Astrocyte (in vitro differentiated cells and primary cell): ENCODE data around the gene KRTAP12-2. TPM values are rescaled to one million over a fixed set of nuclear protein-coding genes. Genes with fewer than 3 reads are reported as not detected.

ENCODE experiments used
- DNase-seq: peaks from one replicate; pipeline ENCODE4 v3.0.0-alpha.2; 2010; ENCODE audit warnings: low read depth
- FAIRE-seq: peaks from 2 replicates; lab custom pipeline; 2011; peaks lifted over from hg19 to GRCh38; lab: Jason Lieb, UNC
- H2AFZ ChIP-seq: 2 replicates; pipeline ENCODE4 v1.6.0; 2012; ENCODE audit warnings: low read depth, low read length, inconsistent platforms
- H3K27ac ChIP-seq: 2 replicates; pipeline ENCODE4 v1.5.1; 2011; ENCODE audit warnings: low read depth, low read length, inconsistent platforms
- H3K27me3 ChIP-seq: 2 replicates; pipeline ENCODE4 v1.6.0; 2011; ENCODE audit warnings: low read length, inconsistent platforms; ENCODE audit not compliant: insufficient read depth
- H3K36me3 ChIP-seq: 2 replicates; pipeline ENCODE4 v1.5.1; 2011; ENCODE audit warnings: low read length, inconsistent platforms; ENCODE audit not compliant: insufficient read depth
- H3K4me1 ChIP-seq: 2 replicates; pipeline ENCODE4 v1.5.1; 2011; ENCODE audit warnings: low read length, inconsistent platforms; ENCODE audit not compliant: insufficient read depth
- H3K4me2 ChIP-seq: 2 replicates; pipeline ENCODE4 v1.6.0; 2012; ENCODE audit warnings: low read length, inconsistent platforms
- H3K4me3 ChIP-seq: 2 replicates; pipeline ENCODE4 v1.5.1; 2011; ENCODE audit warnings: low read depth, mild to moderate bottlenecking, low read length, inconsistent platforms; ENCODE audit not compliant: insufficient read depth
- H3K79me2 ChIP-seq: 2 replicates; pipeline ENCODE4 v1.6.0; 2012; ENCODE audit warnings: mild to moderate bottlenecking, low read length, inconsistent platforms; ENCODE audit not compliant: insufficient read depth
- H3K9ac ChIP-seq: 2 replicates; pipeline ENCODE4 v1.6.0; 2012; ENCODE audit warnings: mild to moderate bottlenecking, low read length, inconsistent platforms
- H3K9me3 ChIP-seq: 2 replicates; pipeline ENCODE4 v1.5.1; 2012; ENCODE audit warnings: low read depth, mild to moderate bottlenecking, low read length, inconsistent platforms; ENCODE audit not compliant: insufficient read depth
- H4K20me1 ChIP-seq: 2 replicates; pipeline ENCODE4 v1.6.0; 2012; ENCODE audit warnings: low read length, inconsistent platforms; ENCODE audit not compliant: insufficient read depth
- H3K27ac Mint-ChIP-seq: one replicate; pipeline ENCODE4 v1.8.0; 2021; ENCODE audit warnings: mild to moderate bottlenecking, mixed read lengths; ENCODE audit not compliant: unreplicated experiment
- H3K27me3 Mint-ChIP-seq: one replicate; pipeline ENCODE4 v1.8.0; 2021; ENCODE audit warnings: low read depth, mixed read lengths; ENCODE audit not compliant: unreplicated experiment
- H3K36me3 Mint-ChIP-seq: one replicate; pipeline ENCODE4 v1.8.0; 2021; ENCODE audit warnings: low read depth, mixed read lengths; ENCODE audit not compliant: unreplicated experiment
- H3K4me1 Mint-ChIP-seq: one replicate; pipeline ENCODE4 v1.8.0; 2021; ENCODE audit warnings: low read depth, mixed read lengths; ENCODE audit not compliant: unreplicated experiment
- H3K4me3 Mint-ChIP-seq: one replicate; pipeline ENCODE4 v1.8.0; 2021; ENCODE audit warnings: mild to moderate bottlenecking, moderate library complexity, mixed read lengths; ENCODE audit not compliant: unreplicated experiment
- H3K9me3 Mint-ChIP-seq: one replicate; pipeline ENCODE4 v1.8.0; 2021; ENCODE audit warnings: mild to moderate bottlenecking, mixed read lengths; ENCODE audit not compliant: unreplicated experiment
- CTCF ChIP-seq: IDR thresholded peaks from 2 replicates; pipeline ENCODE4 v1.5.1; 2011; ENCODE audit warnings: low read depth, mild to moderate bottlenecking, inconsistent platforms, low read length, moderate library complexity; ENCODE audit not compliant: insufficient read depth
- EZH2 ChIP-seq: IDR thresholded peaks from 2 replicates; pipeline ENCODE4 v1.6.1; 2012; ENCODE audit warnings: mild to moderate bottlenecking, low read length, inconsistent platforms; ENCODE audit not compliant: insufficient read depth
- total RNA-seq: library from RNA; stranded (reverse); gene quantifications from 2 replicates; pipeline ENCODE4 v1.2.1, GENCODE V29; 2021

The KRTAP12-2 gene
- total RNA-seq, 1 donor from 2014 or later = not detected

- H3K4me3 ChIP-seq = no peak overlapping the region
- H3K36me3 ChIP-seq = no peaks in the 10 kb centered on the region
- peaks cover 79% of the 10 kb centered on the region for H3K27me3 Mint-ChIP-seq
- no peak for TF ChIP-seq CTCF
- no peak for TF ChIP-seq EZH2
- no peak overlapping the region for H3K9ac ChIP-seq
- no peaks in the 10 kb centered on the region for H4K20me1 ChIP-seq
- H3K4me2 ChIP-seq = no peak overlapping the region
- no peaks in the 10 kb centered on the region for H3K9me3 ChIP-seq
- H3K4me1 Mint-ChIP-seq = peaks cover 8% of the 10 kb centered on the region
- no peaks in the 10 kb centered on the region for H3K79me2 ChIP-seq
- peaks cover 13% of the 10 kb centered on the region for H3K9me3 Mint-ChIP-seq
- H2AFZ ChIP-seq = no peak overlapping the region
- no peak for DNase-seq
- H3K27me3 ChIP-seq = peaks cover 29% of the 10 kb centered on the region
- H3K27ac Mint-ChIP-seq = no peak overlapping the region
- H3K4me3 Mint-ChIP-seq = no peak overlapping the region
- H3K4me1 ChIP-seq = no peaks in the 10 kb centered on the region
- no peak overlapping the region for H3K27ac ChIP-seq
- no peaks in the 10 kb centered on the region for H3K36me3 Mint-ChIP-seq
- no peak for FAIRE-seq
Observed at GRCh38 chr21:44702111-44702972, 35.6 kb upstream of the KRTAP12-2 start.

GRCh38 chr21:44701541-44701940, 34.8 kb upstream of the KRTAP12-2 start:
- no peaks in the 10 kb centered on the region for H3K4me1 ChIP-seq
- no peak overlapping the region for H3K9ac ChIP-seq
- H3K4me3 Mint-ChIP-seq = no peak overlapping the region
- H3K36me3 ChIP-seq = no peaks in the 10 kb centered on the region
- H3K79me2 ChIP-seq = no peaks in the 10 kb centered on the region
- no peak overlapping the region for H2AFZ ChIP-seq
- TF ChIP-seq CTCF (no peak), EZH2 (no peak)
- H3K4me3 ChIP-seq = no peak overlapping the region
- H3K4me1 Mint-ChIP-seq = peaks cover 8% of the 10 kb centered on the region
- peaks cover 13% of the 10 kb centered on the region for H3K9me3 Mint-ChIP-seq
- H3K27me3 Mint-ChIP-seq = peaks cover 75% of the 10 kb centered on the region
- peaks cover 29% of the 10 kb centered on the region for H3K27me3 ChIP-seq
- no peak overlapping the region for H3K27ac ChIP-seq
- no peak overlapping the region for H3K4me2 ChIP-seq
- no peak for DNase-seq
- no peaks in the 10 kb centered on the region for H4K20me1 ChIP-seq
- FAIRE-seq = no peak
- H3K9me3 ChIP-seq = no peaks in the 10 kb centered on the region
- no peaks in the 10 kb centered on the region for H3K36me3 Mint-ChIP-seq
- H3K27ac Mint-ChIP-seq = no peak overlapping the region

GRCh38 chr21:44701023-44701400, 34.3 kb upstream of the KRTAP12-2 start:
- H3K4me1 Mint-ChIP-seq = peaks cover 8% of the 10 kb centered on the region
- Histone ChIP-seq H3K4me3 (no peak overlapping the region), H3K36me3 (no peaks in the 10 kb centered on the region), H4K20me1 (no peaks in the 10 kb centered on the region), H3K4me2 (no peak overlapping the region), H3K9ac (no peak overlapping the region), H3K27me3 (peaks cover 26% of the 10 kb centered on the region), H3K4me1 (no peaks in the 10 kb centered on the region), H3K79me2 (no peaks in the 10 kb centered on the region), H3K27ac (no peak overlapping the region), H3K9me3 (no peaks in the 10 kb centered on the region), H2AFZ (no peak overlapping the region)
- H3K27ac Mint-ChIP-seq = peak overlapping the region; percentile 41
- H3K4me3 Mint-ChIP-seq = no peak overlapping the region
- FAIRE-seq (no peak), DNase-seq (no peak)
- H3K36me3 Mint-ChIP-seq = no peaks in the 10 kb centered on the region
- peaks cover 71% of the 10 kb centered on the region for H3K27me3 Mint-ChIP-seq
- no peak for TF ChIP-seq CTCF
- no peak for TF ChIP-seq EZH2
- peaks cover 11% of the 10 kb centered on the region for H3K9me3 Mint-ChIP-seq
